OCI-LY1 (cell line): ENCODE results near the gene MITD1.

Source experiments
- H2AFZ ChIP-seq: fragments of 200-600 bp; sonication (generic), shearing (Covaris generic); 2 replicates; pipeline ENCODE4 v1.6.0; 2014; ENCODE audit warnings: antibody characterized with exemption, mild to moderate bottlenecking, low read length
- H3F3A ChIP-seq: fragments of 200-600 bp; sonication (generic), shearing (Covaris generic); 2 replicates; pipeline ENCODE4 v1.6.0; 2014; ENCODE audit warnings: mild to moderate bottlenecking, antibody characterized with exemption, low read length, moderate library complexity; ENCODE audit not compliant: insufficient read depth
- H3K27ac ChIP-seq: fragments of 200-600 bp; sonication (generic); 2 replicates; pipeline ENCODE4 v1.5.1; 2014; ENCODE audit warnings: low read length, mixed run types, mild to moderate bottlenecking, low read depth; ENCODE audit not compliant: poor library complexity, severe bottlenecking
- H3K27me3 ChIP-seq: fragments of 200-600 bp; sonication (generic); 2 replicates; pipeline ENCODE4 v1.6.0; 2014; ENCODE audit warnings: antibody characterized with exemption, mild to moderate bottlenecking, low read length, moderate library complexity; ENCODE audit not compliant: insufficient read depth
- H3K36me3 ChIP-seq: fragments of 200-600 bp; sonication (generic); 2 replicates; pipeline ENCODE4 v1.6.1; 2014; ENCODE audit warnings: mild to moderate bottlenecking, antibody characterized with exemption, low read length, moderate library complexity, mixed read lengths; ENCODE audit not compliant: insufficient read depth
- H3K4me1 ChIP-seq: fragments of 200-600 bp; sonication (generic); 2 replicates; pipeline ENCODE4 v1.5.1; 2014; ENCODE audit warnings: mild to moderate bottlenecking, low read length, moderate library complexity; ENCODE audit not compliant: insufficient read depth, severe bottlenecking
- H3K4me2 ChIP-seq: fragments of 200-600 bp; sonication (generic), shearing (Covaris generic); 2 replicates; pipeline ENCODE4 v1.6.1; 2014; ENCODE audit warnings: low read length
- H3K4me3 ChIP-seq: fragments of 200-600 bp; sonication (generic); 2 replicates; pipeline ENCODE4 v1.5.1; 2014; ENCODE audit warnings: low read length, low read depth, mild to moderate bottlenecking, mixed read lengths; ENCODE audit not compliant: poor library complexity, severe bottlenecking
- H3K79me2 ChIP-seq: fragments of 200-600 bp; shearing (Covaris generic); 2 replicates; pipeline ENCODE4 v1.6.1; 2016; ENCODE audit warnings: mixed run types, low read length, mixed read lengths; ENCODE audit not compliant: insufficient read depth
- H3K9ac ChIP-seq: fragments of 200-600 bp; sonication (generic), shearing (Covaris generic); 2 replicates; pipeline ENCODE4 v1.6.1; 2014; ENCODE audit warnings: mild to moderate bottlenecking, low read length, mixed read lengths
- H3K9me2 ChIP-seq: fragments of 200-600 bp; sonication (generic), shearing (Covaris generic); 2 replicates; pipeline ENCODE4 v1.6.1; 2014; ENCODE audit warnings: low read depth, mild to moderate bottlenecking, low read length, mixed read lengths
- H3K9me3 ChIP-seq: fragments of 200-600 bp; shearing (Covaris generic); 2 replicates; pipeline ENCODE4 v1.6.1; 2014; ENCODE audit warnings: low read length, mixed read lengths
- H4K20me1 ChIP-seq: fragments of 200-600 bp; sonication (generic), shearing (Covaris generic); 2 replicates; pipeline ENCODE4 v1.6.0; 2016; ENCODE audit warnings: mild to moderate bottlenecking, low read length; ENCODE audit not compliant: insufficient read depth
- EZH2 ChIP-seq: fragments of 200-600 bp; sonication (generic), shearing (Covaris generic); IDR thresholded peaks from 2 replicates; pipeline ENCODE4 v1.8.0; 2017; ENCODE audit warnings: borderline replicate concordance, mixed run types, mild to moderate bottlenecking, antibody characterized with exemption, low read length, moderate library complexity, mixed read lengths
- TF ChIP-seq, protein P1 (sequence below): fragments of 200-600 bp; sonication (generic), shearing (Covaris generic); IDR thresholded peaks from 2 replicates; pipeline ENCODE4 v1.5.1; 2017; ENCODE audit warnings: mild to moderate bottlenecking, antibody characterized with exemption, low read length, moderate library complexity, mixed read lengths

The MITD1 gene

GRCh38 chr2:99205491-99205890 is 24.6 kb upstream of the MITD1 start:
- H3K36me3 ChIP-seq = no peaks in the 10 kb centered on the region
- H3F3A ChIP-seq = no peaks in the 10 kb centered on the region
- H4K20me1 ChIP-seq = no peaks in the 10 kb centered on the region
- no peak overlapping the region for H2AFZ ChIP-seq
- no peak overlapping the region for H3K27ac ChIP-seq
- no peak overlapping the region for H3K4me3 ChIP-seq
- TF ChIP-seq, protein P1, sequence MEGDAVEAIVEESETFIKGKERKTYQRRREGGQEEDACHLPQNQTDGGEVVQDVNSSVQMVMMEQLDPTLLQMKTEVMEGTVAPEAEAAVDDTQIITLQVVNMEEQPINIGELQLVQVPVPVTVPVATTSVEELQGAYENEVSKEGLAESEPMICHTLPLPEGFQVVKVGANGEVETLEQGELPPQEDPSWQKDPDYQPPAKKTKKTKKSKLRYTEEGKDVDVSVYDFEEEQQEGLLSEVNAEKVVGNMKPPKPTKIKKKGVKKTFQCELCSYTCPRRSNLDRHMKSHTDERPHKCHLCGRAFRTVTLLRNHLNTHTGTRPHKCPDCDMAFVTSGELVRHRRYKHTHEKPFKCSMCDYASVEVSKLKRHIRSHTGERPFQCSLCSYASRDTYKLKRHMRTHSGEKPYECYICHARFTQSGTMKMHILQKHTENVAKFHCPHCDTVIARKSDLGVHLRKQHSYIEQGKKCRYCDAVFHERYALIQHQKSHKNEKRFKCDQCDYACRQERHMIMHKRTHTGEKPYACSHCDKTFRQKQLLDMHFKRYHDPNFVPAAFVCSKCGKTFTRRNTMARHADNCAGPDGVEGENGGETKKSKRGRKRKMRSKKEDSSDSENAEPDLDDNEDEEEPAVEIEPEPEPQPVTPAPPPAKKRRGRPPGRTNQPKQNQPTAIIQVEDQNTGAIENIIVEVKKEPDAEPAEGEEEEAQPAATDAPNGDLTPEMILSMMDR = no peak
- no peak for TF ChIP-seq EZH2
- H3K4me2 ChIP-seq = no peak overlapping the region
- no peaks in the 10 kb centered on the region for H3K4me1 ChIP-seq
- no peaks in the 10 kb centered on the region for H3K79me2 ChIP-seq
- no peaks in the 10 kb centered on the region for H3K9me3 ChIP-seq
- no peaks in the 10 kb centered on the region for H3K27me3 ChIP-seq
- no peak overlapping the region for H3K9ac ChIP-seq
- H3K9me2 ChIP-seq = no peaks in the 10 kb centered on the region

DNA sequence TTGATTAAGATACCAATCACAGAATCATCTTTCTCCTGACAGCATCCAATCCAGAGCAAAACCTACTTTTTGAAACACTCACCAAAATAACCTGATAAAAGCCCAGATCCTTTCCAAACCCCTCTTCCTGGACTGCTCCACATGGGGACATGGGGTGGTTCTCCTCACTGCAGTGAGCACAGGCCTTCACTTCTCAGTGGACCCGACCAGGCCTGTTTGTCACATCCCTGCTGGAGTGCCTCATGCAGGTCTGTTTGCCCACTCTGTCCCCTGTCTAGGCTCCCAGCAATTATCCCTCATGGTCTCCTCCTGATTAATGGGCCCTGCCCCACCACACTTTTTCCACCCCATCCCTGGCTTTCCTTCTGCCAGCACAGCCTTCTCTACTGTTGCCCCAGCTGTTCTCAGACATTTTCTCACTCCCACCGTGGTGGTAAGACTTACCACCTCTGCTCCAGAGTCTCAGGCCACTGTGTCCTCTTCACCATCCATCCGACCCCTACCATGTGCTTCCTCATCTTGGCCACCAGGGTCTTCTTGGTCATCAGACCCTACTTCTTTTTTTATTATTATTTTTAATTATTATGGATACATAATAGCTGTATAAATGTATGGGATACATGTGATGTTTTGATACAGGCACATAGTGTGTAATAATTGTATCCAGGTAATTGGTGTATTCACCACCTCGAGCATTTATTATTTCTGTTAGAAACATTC is 21.3 kb upstream of the MITD1 start:
- no peaks in the 10 kb centered on the region for H3K27me3 ChIP-seq
- no peak overlapping the region for H3K9ac ChIP-seq
- no peaks in the 10 kb centered on the region for H4K20me1 ChIP-seq
- peaks cover 6% of the 10 kb centered on the region for H3K36me3 ChIP-seq
- H3F3A ChIP-seq = no peaks in the 10 kb centered on the region
- no peak overlapping the region for H3K4me2 ChIP-seq
- no peak overlapping the region for H2AFZ ChIP-seq
- no peaks in the 10 kb centered on the region for H3K4me1 ChIP-seq
- H3K9me3 ChIP-seq = no peaks in the 10 kb centered on the region
- H3K27ac ChIP-seq = no peak overlapping the region
- H3K79me2 ChIP-seq = no peaks in the 10 kb centered on the region
- H3K9me2 ChIP-seq = no peaks in the 10 kb centered on the region
- no peak overlapping the region for H3K4me3 ChIP-seq
- no peak for TF ChIP-seq EZH2
- TF ChIP-seq, protein P1 = no peak

- H3K79me2 ChIP-seq = no peaks in the 10 kb centered on the region
- TF ChIP-seq EZH2 = no peak
- TF ChIP-seq, protein P1 = no peak
- no peak overlapping the region for H2AFZ ChIP-seq
- H3K4me3 ChIP-seq = no peak overlapping the region
- H3K9me3 ChIP-seq = no peaks in the 10 kb centered on the region
- H3F3A ChIP-seq = no peaks in the 10 kb centered on the region
- no peaks in the 10 kb centered on the region for H3K4me1 ChIP-seq
- no peak overlapping the region for H3K9ac ChIP-seq
- no peaks in the 10 kb centered on the region for H3K9me2 ChIP-seq
- H4K20me1 ChIP-seq = no peaks in the 10 kb centered on the region
- no peaks in the 10 kb centered on the region for H3K27me3 ChIP-seq
- no peak overlapping the region for H3K4me2 ChIP-seq
- H3K27ac ChIP-seq = no peak overlapping the region
- H3K36me3 ChIP-seq = peaks cover 24% of the 10 kb centered on the region
These were observed 19.4 kb upstream of the MITD1 start for GRCh38 chr2:99200076-99200800.
